HepG2 (cell line): ENCODE data around the gene CNTNAP1. TPM values are rescaled to one million over a fixed set of nuclear protein-coding genes. Genes with fewer than 3 reads are reported as not detected.

Experiments used
- ARNT ChIP-seq: fragments of 450-650 bp; IDR thresholded peaks from 2 replicates; pipeline ENCODE4 v1.6.1; 2017
- ATM ChIP-seq: fragments of 450-650 bp; IDR thresholded peaks from 2 replicates; pipeline ENCODE4 v1.7.1; 2017; ENCODE audit warnings: mild to moderate bottlenecking, borderline replicate concordance
- DMAP1 ChIP-seq: IDR thresholded peaks from 2 replicates; pipeline ENCODE4 v1.6.1; 2016
- DPF2 ChIP-seq: sonication (generic); formaldehyde crosslinking; IDR thresholded peaks from 2 replicates; pipeline ENCODE4 v1.4.0; 2020; ENCODE audit warnings: mild to moderate bottlenecking, low read depth, missing genetic modification reagents, borderline replicate concordance
- IRF2 ChIP-seq: IDR thresholded peaks from 2 replicates; pipeline ENCODE4 v1.6.1; 2018; ENCODE audit warnings: missing genetic modification reagents, missing compliant biosample characterization
- KDM2A ChIP-seq: sonication (generic); formaldehyde crosslinking; IDR thresholded peaks from 2 replicates; pipeline ENCODE4 v1.4.0; 2020; ENCODE audit warnings: low read depth, missing genetic modification reagents, borderline replicate concordance
- KLF15 ChIP-seq: sonication (generic); formaldehyde crosslinking; IDR thresholded peaks from 2 replicates; pipeline ENCODE4 v1.8.1; 2023; ENCODE audit warnings: borderline replicate concordance, mild to moderate bottlenecking, inconsistent platforms, missing genetic modification reagents, mixed read lengths
- NCOA1 ChIP-seq: sonication (generic); formaldehyde crosslinking; IDR thresholded peaks from 2 replicates; pipeline ENCODE4 v1.9.0; 2021; ENCODE audit warnings: missing genetic modification reagents
- SP140L ChIP-seq: sonication (generic); formaldehyde crosslinking; IDR thresholded peaks from 2 replicates; pipeline ENCODE4 v1.4.0; 2020; ENCODE audit warnings: missing genetic modification reagents, borderline replicate concordance
- ZNF136 ChIP-seq: sonication (generic); formaldehyde crosslinking; IDR thresholded peaks from 2 replicates; pipeline ENCODE4 v1.8.1; 2022; ENCODE audit warnings: low read depth, mild to moderate bottlenecking, moderate library complexity, missing genetic modification reagents
- ZNF292 ChIP-seq: sonication (generic); formaldehyde crosslinking; IDR thresholded peaks from 2 replicates; pipeline ENCODE4 v1.8.1; 2022; ENCODE audit warnings: mild to moderate bottlenecking, low read depth, missing genetic modification reagents, borderline replicate concordance
- ZNF34 ChIP-seq: sonication (generic); formaldehyde crosslinking; IDR thresholded peaks from 2 replicates; pipeline ENCODE4 v1.4.0; 2020; ENCODE audit warnings: mild to moderate bottlenecking, missing genetic modification reagents, borderline replicate concordance
- ZNF580 ChIP-seq: IDR thresholded peaks from 2 replicates; pipeline ENCODE4 v1.6.1; 2016; ENCODE audit warnings: low read depth, borderline replicate concordance
- ZNF598 ChIP-seq: sonication (generic); formaldehyde crosslinking; IDR thresholded peaks from 2 replicates; pipeline ENCODE4 v1.5.1; 2020; ENCODE audit warnings: mild to moderate bottlenecking, missing genetic modification reagents, borderline replicate concordance
- ZNF691 ChIP-seq: sonication (generic); formaldehyde crosslinking; IDR thresholded peaks from 2 replicates; pipeline ENCODE4 v1.4.0; 2020; ENCODE audit warnings: missing genetic modification reagents, low read depth, mild to moderate bottlenecking, borderline replicate concordance
- polyA plus RNA-seq, 8 experiments: library from polyadenylated mRNA; depleted of rRNA in 3 of 8; stranded (reverse) in 7 of 8; unstranded in 1 of 8; fragments of >200 nt; fragmentation: Illumina TruSeq in 4 of 8; extraction: Trizol in 4 of 8; gene quantifications; 2 replicates each; pipeline versions ENCODE4 v1.2.1 to v1.2.3, GENCODE V29; 2011 to 2016; ENCODE audit warnings: low read depth in 4 of 8, missing spikeins in 1 of 8, mixed read lengths in 1 of 8; ENCODE audit not compliant: insufficient read depth in 1 of 8
- total RNA-seq, 5 experiments: library from RNA; depleted of rRNA; stranded (reverse); fragments of >200 nt; fragmentation: Illumina TruSeq; extraction: Trizol; gene quantifications; 2 replicates each; pipeline ENCODE4 v1.2.3, GENCODE V29; 2016; ENCODE audit warnings: low read depth in 1 of 5
- TF ChIP-seq, protein P1 (sequence below): sonication (generic); formaldehyde crosslinking; IDR thresholded peaks from 2 replicates; pipeline ENCODE4 v1.5.0; 2020; ENCODE audit warnings: mild to moderate bottlenecking, missing genetic modification reagents
- TF ChIP-seq, protein P2 (sequence below): sonication (generic); formaldehyde crosslinking; IDR thresholded peaks from 2 replicates; pipeline ENCODE4 v1.5.0; 2020; ENCODE audit warnings: missing genetic modification reagents, mild to moderate bottlenecking, borderline replicate concordance
- TF ChIP-seq, protein P3 (sequence below): sonication (generic); formaldehyde crosslinking; IDR thresholded peaks from 2 replicates; pipeline ENCODE4 v1.9.0; 2021; ENCODE audit warnings: mild to moderate bottlenecking, missing genetic modification reagents

The CNTNAP1 gene
- total and polyA plus RNA-seq, 2 of the 13 experiments (the other 11 are each of a cell fraction or from before 2014, with no cell fraction given): 4.5 to 7.7 TPM

- TF ChIP-seq SP140L (CRISPR knock-in tag) (no peak), ZNF34 (no peak), DPF2 (CRISPR knock-in tag) (peak; percentile 45; the same call in 1 of the 2 replicates), ARNT (no peak), ATM (no peak), DMAP1 (CRISPR knock-in tag) (peak; percentile 90), ZNF598 (CRISPR knock-in tag) (no peak), IRF2 (CRISPR knock-in tag) (peak; percentile 78), ZNF580 (CRISPR knock-in tag) (0 out of 2 replicates have a peak, but pooled peaks have one; percentile 35), ZNF292 (CRISPR knock-in tag) (peak; percentile 30; the same call in 1 of the 2 replicates), ZNF691 (peak; percentile 23; the same call in 1 of the 2 replicates), KDM2A (CRISPR knock-in tag) (peak; percentile 82), ZNF136 (no peak), KLF15 (no peak), NCOA1 (CRISPR knock-in tag) (no peak)
- TF ChIP-seq, protein P1, sequence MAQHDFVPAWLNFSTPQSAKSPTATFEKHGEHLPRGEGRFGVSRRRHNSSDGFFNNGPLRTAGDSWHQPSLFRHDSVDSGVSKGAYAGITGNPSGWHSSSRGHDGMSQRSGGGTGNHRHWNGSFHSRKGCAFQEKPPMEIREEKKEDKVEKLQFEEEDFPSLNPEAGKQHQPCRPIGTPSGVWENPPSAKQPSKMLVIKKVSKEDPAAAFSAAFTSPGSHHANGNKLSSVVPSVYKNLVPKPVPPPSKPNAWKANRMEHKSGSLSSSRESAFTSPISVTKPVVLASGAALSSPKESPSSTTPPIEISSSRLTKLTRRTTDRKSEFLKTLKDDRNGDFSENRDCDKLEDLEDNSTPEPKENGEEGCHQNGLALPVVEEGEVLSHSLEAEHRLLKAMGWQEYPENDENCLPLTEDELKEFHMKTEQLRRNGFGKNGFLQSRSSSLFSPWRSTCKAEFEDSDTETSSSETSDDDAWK: no peak
- TF ChIP-seq, protein P2, sequence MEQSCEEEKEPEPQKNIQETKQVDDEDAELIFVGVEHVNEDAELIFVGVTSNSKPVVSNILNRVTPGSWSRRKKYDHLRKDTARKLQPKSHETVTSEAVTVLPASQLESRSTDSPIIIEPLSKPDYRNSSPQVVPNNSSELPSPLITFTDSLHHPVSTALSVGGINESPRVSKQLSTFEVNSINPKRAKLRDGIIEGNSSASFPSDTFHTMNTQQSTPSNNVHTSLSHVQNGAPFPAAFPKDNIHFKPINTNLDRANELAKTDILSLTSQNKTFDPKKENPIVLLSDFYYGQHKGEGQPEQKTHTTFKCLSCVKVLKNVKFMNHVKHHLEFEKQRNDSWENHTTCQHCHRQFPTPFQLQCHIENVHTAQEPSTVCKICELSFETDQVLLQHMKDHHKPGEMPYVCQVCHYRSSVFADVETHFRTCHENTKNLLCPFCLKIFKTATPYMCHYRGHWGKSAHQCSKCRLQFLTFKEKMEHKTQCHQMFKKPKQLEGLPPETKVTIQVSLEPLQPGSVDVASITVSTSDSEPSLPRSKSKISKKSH: peak; percentile 50; the same call in 1 of the 2 replicates
- TF ChIP-seq, protein P3, sequence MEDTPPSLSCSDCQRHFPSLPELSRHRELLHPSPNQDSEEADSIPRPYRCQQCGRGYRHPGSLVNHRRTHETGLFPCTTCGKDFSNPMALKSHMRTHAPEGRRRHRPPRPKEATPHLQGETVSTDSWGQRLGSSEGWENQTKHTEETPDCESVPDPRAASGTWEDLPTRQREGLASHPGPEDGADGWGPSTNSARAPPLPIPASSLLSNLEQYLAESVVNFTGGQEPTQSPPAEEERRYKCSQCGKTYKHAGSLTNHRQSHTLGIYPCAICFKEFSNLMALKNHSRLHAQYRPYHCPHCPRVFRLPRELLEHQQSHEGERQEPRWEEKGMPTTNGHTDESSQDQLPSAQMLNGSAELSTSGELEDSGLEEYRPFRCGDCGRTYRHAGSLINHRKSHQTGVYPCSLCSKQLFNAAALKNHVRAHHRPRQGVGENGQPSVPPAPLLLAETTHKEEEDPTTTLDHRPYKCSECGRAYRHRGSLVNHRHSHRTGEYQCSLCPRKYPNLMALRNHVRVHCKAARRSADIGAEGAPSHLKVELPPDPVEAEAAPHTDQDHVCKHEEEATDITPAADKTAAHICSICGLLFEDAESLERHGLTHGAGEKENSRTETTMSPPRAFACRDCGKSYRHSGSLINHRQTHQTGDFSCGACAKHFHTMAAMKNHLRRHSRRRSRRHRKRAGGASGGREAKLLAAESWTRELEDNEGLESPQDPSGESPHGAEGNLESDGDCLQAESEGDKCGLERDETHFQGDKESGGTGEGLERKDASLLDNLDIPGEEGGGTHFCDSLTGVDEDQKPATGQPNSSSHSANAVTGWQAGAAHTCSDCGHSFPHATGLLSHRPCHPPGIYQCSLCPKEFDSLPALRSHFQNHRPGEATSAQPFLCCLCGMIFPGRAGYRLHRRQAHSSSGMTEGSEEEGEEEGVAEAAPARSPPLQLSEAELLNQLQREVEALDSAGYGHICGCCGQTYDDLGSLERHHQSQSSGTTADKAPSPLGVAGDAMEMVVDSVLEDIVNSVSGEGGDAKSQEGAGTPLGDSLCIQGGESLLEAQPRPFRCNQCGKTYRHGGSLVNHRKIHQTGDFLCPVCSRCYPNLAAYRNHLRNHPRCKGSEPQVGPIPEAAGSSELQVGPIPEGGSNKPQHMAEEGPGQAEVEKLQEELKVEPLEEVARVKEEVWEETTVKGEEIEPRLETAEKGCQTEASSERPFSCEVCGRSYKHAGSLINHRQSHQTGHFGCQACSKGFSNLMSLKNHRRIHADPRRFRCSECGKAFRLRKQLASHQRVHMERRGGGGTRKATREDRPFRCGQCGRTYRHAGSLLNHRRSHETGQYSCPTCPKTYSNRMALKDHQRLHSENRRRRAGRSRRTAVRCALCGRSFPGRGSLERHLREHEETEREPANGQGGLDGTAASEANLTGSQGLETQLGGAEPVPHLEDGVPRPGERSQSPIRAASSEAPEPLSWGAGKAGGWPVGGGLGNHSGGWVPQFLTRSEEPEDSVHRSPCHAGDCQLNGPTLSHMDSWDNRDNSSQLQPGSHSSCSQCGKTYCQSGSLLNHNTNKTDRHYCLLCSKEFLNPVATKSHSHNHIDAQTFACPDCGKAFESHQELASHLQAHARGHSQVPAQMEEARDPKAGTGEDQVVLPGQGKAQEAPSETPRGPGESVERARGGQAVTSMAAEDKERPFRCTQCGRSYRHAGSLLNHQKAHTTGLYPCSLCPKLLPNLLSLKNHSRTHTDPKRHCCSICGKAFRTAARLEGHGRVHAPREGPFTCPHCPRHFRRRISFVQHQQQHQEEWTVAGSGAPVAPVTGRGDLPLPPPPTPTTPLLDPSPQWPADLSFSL: no peak
These were observed 4.2 kb upstream of the CNTNAP1 start (continued) for GRCh38 chr17:42677921-42678781.
